Measurements from ENCODE around the gene CFAP68. TPM values are rescaled to one million over a fixed set of nuclear protein-coding genes. Genes with fewer than 3 reads are reported as not detected.

The CFAP68 gene
- total and polyA plus RNA-seq, 9 of the 15 experiments (the other 6 are each of a cell fraction or from before 2014, with no cell fraction given) = 22.8 to 72.3 (median 52.5) TPM

DNA sequence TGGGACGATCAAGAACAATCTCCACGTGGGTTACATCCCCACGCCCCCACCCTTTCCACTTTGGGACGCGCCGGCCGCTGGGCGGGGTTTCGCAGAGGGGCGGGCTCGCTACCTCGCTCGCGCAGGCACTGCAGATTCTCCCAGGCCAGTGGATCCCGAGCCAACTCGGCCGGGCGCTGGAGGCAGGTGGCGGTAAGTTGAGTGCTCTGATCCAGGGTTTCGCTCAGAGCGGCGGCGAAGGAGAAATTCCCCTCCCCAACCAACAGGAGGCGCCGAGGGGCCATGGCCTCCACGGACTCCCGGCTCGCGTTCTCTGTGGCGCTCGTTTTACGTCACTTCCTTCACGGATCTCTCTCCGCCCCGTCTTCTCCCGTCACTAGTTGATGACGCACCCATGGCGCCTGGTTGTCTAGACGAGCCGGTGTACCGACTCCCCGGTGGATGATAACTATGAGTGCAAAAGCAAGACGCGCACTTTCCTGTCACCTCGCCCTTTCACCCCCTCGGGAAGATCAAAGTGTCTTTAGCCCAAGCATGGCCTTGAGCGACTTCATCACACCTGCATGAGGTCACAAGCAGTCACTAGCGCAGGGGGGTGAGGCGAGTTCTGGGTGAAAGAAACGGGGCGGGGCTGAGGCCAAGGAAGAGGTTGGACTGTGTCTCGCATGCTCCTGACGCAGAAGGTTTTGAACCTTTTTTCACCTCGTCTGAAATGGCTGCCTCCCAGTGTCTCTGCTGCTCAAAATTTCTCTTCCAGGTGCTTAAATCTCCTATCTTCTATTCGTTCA is at the start of gene CFAP68, which contains the start of gene FDXACB1 (continued):
- peak; percentile 66; the same call in 1 of the 2 replicates for TF ChIP-seq POLR2AphosphoS2 (IDR thresholded peaks at IDR 0.05; ENCODE audit: low read length)
- no peak for TF ChIP-seq BRF1 (IDR thresholded peaks at IDR 0.05; ENCODE audit: borderline replicate concordance, extremely low read depth, insufficient read length)
- TF ChIP-seq, protein P1, sequence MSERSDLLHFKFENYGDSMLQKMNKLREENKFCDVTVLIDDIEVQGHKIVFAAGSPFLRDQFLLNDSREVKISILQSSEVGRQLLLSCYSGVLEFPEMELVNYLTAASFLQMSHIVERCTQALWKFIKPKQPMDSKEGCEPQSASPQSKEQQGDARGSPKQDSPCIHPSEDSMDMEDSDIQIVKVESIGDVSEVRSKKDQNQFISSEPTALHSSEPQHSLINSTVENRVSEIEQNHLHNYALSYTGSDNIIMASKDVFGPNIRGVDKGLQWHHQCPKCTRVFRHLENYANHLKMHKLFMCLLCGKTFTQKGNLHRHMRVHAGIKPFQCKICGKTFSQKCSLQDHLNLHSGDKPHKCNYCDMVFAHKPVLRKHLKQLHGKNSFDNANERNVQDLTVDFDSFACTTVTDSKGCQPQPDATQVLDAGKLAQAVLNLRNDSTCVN (CRISPR knock-in tag; IDR thresholded peaks at IDR 0.05) = no peak
- TF ChIP-seq, protein P2, sequence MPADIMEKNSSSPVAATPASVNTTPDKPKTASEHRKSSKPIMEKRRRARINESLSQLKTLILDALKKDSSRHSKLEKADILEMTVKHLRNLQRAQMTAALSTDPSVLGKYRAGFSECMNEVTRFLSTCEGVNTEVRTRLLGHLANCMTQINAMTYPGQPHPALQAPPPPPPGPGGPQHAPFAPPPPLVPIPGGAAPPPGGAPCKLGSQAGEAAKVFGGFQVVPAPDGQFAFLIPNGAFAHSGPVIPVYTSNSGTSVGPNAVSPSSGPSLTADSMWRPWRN (IDR thresholded peaks at IDR 0.05; ENCODE audit: low read depth) = no peak
- TF ChIP-seq JUN (IDR thresholded peaks at IDR 0.05; ENCODE audit: borderline replicate concordance, low read depth, low read length) = no peak
- no peak; the same call in none of the 2 replicates for TF ChIP-seq JUN (CRISPR knock-in tag; IDR thresholded peaks at IDR 0.05; ENCODE audit: borderline replicate concordance)
- TF ChIP-seq MYNN (IDR thresholded peaks at IDR 0.05) = no peak
- TF ChIP-seq MYNN (CRISPR knock-in tag; IDR thresholded peaks at IDR 0.05) = no peak
- TF ChIP-seq, protein P3, sequence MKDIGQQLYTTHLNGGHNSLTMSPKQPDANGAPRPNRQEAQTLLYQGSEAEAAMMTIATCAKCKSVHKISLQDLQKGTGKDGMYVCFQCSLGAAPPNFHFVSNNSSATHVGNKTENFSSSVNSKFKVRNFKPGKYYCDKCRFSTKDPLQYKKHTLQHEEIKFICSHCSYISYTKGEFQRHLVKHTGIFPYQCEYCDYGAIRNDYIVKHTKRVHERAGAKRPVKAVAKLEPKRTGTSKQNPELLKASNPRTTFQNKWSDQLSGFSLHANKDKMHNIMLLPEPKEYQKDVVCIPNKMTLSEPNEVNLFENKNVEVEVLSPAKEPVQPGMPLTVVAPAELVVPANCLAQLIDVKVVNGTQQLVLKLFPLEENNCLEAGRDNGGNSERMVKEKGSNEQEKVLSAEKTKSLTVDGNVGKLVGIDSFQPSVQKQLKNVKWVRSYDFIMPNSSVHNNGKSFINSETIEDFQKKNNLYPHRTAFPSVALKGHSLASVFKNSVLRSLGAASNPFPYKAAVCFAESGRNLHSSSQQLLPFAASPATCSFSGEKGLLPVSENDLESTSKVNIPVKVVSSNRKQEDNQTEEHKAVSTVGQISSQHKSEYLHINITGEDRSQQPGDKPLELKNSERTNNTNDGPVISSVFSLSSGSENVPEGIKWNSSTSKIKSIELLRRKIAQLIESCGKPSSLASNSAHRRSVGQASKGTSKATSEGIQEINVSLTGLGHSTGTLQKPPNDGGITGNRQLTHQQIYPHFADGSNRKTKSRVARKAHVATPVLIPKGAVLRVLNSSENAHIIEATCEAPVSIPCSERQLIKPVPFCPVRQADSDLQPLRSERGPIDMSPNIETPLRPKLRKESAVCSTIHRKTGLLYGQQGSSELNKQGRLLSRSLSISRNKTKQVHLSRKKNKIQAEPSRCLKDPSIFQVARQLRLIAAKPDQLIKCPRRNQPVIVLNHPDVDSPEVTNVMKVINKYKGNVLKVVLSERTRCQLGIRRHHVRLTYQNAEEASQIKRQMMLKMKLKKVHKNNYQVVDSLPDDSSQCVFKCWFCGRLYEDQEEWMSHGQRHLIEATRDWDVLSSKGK (CRISPR knock-in tag; IDR thresholded peaks at IDR 0.05) = no peak
- TF ChIP-seq, protein P4, sequence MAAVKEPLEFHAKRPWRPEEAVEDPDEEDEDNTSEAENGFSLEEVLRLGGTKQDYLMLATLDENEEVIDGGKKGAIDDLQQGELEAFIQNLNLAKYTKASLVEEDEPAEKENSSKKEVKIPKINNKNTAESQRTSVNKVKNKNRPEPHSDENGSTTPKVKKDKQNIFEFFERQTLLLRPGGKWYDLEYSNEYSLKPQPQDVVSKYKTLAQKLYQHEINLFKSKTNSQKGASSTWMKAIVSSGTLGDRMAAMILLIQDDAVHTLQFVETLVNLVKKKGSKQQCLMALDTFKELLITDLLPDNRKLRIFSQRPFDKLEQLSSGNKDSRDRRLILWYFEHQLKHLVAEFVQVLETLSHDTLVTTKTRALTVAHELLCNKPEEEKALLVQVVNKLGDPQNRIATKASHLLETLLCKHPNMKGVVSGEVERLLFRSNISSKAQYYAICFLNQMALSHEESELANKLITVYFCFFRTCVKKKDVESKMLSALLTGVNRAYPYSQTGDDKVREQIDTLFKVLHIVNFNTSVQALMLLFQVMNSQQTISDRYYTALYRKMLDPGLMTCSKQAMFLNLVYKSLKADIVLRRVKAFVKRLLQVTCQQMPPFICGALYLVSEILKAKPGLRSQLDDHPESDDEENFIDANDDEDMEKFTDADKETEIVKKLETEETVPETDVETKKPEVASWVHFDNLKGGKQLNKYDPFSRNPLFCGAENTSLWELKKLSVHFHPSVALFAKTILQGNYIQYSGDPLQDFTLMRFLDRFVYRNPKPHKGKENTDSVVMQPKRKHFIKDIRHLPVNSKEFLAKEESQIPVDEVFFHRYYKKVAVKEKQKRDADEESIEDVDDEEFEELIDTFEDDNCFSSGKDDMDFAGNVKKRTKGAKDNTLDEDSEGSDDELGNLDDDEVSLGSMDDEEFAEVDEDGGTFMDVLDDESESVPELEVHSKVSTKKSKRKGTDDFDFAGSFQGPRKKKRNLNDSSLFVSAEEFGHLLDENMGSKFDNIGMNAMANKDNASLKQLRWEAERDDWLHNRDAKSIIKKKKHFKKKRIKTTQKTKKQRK (IDR thresholded peaks at IDR 0.05; ENCODE audit: borderline replicate concordance, low read depth, low read length) = no peak
- TF ChIP-seq RAD21 (CRISPR knock-in tag; conservative IDR thresholded peaks at IDR 0.05 in 1 of 2, IDR thresholded peaks at IDR 0.05 in 1 of 2) = peak; percentile 85 to 89
- TF ChIP-seq ZNF584 (CRISPR knock-in tag; IDR thresholded peaks at IDR 0.05; ENCODE audit: low read depth) = no peak
- TF ChIP-seq, protein P5, sequence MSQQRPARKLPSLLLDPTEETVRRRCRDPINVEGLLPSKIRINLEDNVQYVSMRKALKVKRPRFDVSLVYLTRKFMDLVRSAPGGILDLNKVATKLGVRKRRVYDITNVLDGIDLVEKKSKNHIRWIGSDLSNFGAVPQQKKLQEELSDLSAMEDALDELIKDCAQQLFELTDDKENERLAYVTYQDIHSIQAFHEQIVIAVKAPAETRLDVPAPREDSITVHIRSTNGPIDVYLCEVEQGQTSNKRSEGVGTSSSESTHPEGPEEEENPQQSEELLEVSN (IDR thresholded peaks at IDR 0.05; ENCODE audit: borderline replicate concordance in 1 of 2, extremely low read depth in 1 of 2, insufficient read depth in 1 of 2, insufficient read length in 1 of 2, low read depth in 1 of 2, low read length in 1 of 2, poor library complexity in 1 of 2, severe bottlenecking in 1 of 2) = peak in 1 of 2 experiments; percentile 49
- TF ChIP-seq SRSF7 (optimal IDR thresholded peaks at IDR 0.05; ENCODE audit: low read depth, low read length) = no peak
- peak; percentile 49; the same call in 1 of the 2 replicates for TF ChIP-seq SMAD3 (CRISPR knock-in tag; conservative IDR thresholded peaks at IDR 0.05)
